Karpas-422 (cell line): ENCODE results near the gene GALNTL6. TPM values are rescaled to one million over a fixed set of nuclear protein-coding genes. Genes with fewer than 3 reads are reported as not detected.

Experiments used
- DNase-seq: peaks from one replicate; pipeline ENCODE4 v3.0.0-alpha.2; 2015
- H2AFZ ChIP-seq: fragments of 200-600 bp; sonication (generic); 2 replicates; pipeline ENCODE4 v1.6.1; 2014; ENCODE audit warnings: antibody characterized with exemption, low read length, mixed read lengths
- H3K27ac ChIP-seq: fragments of 200-600 bp; sonication (generic); 2 replicates; pipeline ENCODE4 v1.5.1; 2014; ENCODE audit warnings: mild to moderate bottlenecking, low read length, moderate library complexity
- H3K27me3 ChIP-seq: fragments of 200-600 bp; sonication (generic); 2 replicates; pipeline ENCODE4 v1.6.1; 2014; ENCODE audit warnings: low read length, mixed read lengths
- H3K36me3 ChIP-seq: fragments of 200-600 bp; sonication (generic); 2 replicates; pipeline ENCODE4 v1.6.1; 2014; ENCODE audit warnings: low read length, mixed read lengths; ENCODE audit not compliant: insufficient read depth
- H3K4me1 ChIP-seq: fragments of 200-600 bp; sonication (generic); 2 replicates; pipeline ENCODE4 v1.6.1; 2014; ENCODE audit warnings: mild to moderate bottlenecking, low read length, mixed read lengths
- H3K4me2 ChIP-seq: fragments of 200-600 bp; sonication (generic); 2 replicates; pipeline ENCODE4 v1.6.1; 2014; ENCODE audit warnings: low read length, low read depth, mild to moderate bottlenecking; ENCODE audit not compliant: poor library complexity, severe bottlenecking
- H3K4me3 ChIP-seq: fragments of 200-600 bp; sonication (generic); 2 replicates; pipeline ENCODE4 v1.5.1; 2014; ENCODE audit warnings: mild to moderate bottlenecking, antibody characterized with exemption, low read length, mixed read lengths
- H3K79me2 ChIP-seq: fragments of 200-600 bp; sonication (generic); 2 replicates; pipeline ENCODE4 v1.6.1; 2014; ENCODE audit warnings: mild to moderate bottlenecking, low read length, mixed read lengths
- H3K9ac ChIP-seq: fragments of 200-600 bp; sonication (generic); 2 replicates; pipeline ENCODE4 v1.6.0; 2014; ENCODE audit warnings: low read length
- H3K9me2 ChIP-seq: fragments of 200-600 bp; sonication (generic), shearing (Covaris generic); replicated peaks from 2 replicates; pipeline ENCODE4 v1.6.0; 2014; ENCODE audit warnings: mild to moderate bottlenecking, low read length, moderate library complexity; ENCODE audit not compliant: insufficient read depth
- H3K9me3 ChIP-seq: fragments of 300-700, 200-600 bp; sonication (generic); 2 replicates; pipeline ENCODE4 v1.6.1; 2014; ENCODE audit warnings: low read length, mixed read lengths
- H4K20me1 ChIP-seq: fragments of 200-600 bp; sonication (generic); 2 replicates; pipeline ENCODE4 v1.6.1; 2014; ENCODE audit warnings: mild to moderate bottlenecking, antibody characterized with exemption, low read length, low read depth; ENCODE audit not compliant: insufficient read depth
- total RNA-seq: library from RNA; depleted of rRNA; stranded (reverse); fragments of >200 nt; shearing (Covaris generic); gene quantifications from 2 replicates; pipeline ENCODE4 v1.2.3, GENCODE V29; 2014; ENCODE audit warnings: low replicate concordance

Gene GALNTL6
- total RNA-seq, 1 experiment from 2014 or later = not detected

DNA sequence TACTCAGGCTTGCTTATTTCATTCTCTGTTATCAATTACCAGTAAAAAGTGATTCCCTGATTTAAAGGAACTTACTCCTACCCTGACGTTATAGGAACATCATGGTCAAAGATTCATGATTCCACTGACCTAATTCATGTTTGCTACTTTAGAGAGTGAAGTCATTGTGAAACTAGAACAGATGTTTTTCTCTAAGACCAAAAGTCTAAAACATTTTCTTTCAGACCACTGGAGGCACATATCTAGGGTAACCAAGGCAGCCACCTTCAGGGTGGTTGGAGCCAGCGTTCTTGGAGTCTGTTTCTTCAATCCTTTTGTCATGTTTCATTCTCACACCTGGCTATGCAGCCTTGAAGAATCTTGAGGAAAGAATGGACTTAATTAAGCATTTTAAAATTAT, 77.8 kb downstream of the GALNTL6 start:
- H3K4me1 ChIP-seq = no peaks in the 10 kb centered on the region
- H3K79me2 ChIP-seq = no peaks in the 10 kb centered on the region
- no peak overlapping the region for H3K4me2 ChIP-seq
- no peaks in the 10 kb centered on the region for H3K36me3 ChIP-seq
- no peak overlapping the region for H3K27ac ChIP-seq
- H4K20me1 ChIP-seq = no peaks in the 10 kb centered on the region
- no peaks in the 10 kb centered on the region for H3K9me2 ChIP-seq
- no peaks in the 10 kb centered on the region for H3K27me3 ChIP-seq
- H3K4me3 ChIP-seq = no peak overlapping the region
- DNase-seq = no peak
- no peaks in the 10 kb centered on the region for H3K9me3 ChIP-seq
- H3K9ac ChIP-seq = no peak overlapping the region
- no peak overlapping the region for H2AFZ ChIP-seq

DNA sequence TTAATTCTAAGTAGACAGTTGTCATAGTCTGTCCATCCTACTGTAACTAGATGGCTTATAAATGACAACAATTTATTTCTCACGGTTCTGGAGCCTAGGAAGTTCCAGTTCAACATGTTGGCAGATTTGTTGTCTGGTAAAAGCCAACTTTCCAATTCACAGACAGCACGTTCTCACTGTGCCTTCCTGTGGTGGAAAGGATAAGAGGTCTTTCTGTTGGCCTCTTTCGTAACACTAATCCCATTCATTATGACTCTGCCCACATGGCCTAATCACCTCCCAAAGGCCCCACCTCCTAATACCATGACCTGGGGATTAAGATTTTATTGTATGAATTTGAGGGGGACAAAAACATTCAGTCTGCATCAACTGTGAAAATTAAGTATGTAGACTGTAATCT, 83.2 kb downstream of the GALNTL6 start:
- H3K4me2 ChIP-seq = no peak overlapping the region
- no peak for DNase-seq
- H3K4me1 ChIP-seq = no peaks in the 10 kb centered on the region
- no peaks in the 10 kb centered on the region for H3K9me3 ChIP-seq
- H3K9ac ChIP-seq = no peak overlapping the region
- no peaks in the 10 kb centered on the region for H3K36me3 ChIP-seq
- no peak overlapping the region for H3K27ac ChIP-seq
- H4K20me1 ChIP-seq = no peaks in the 10 kb centered on the region
- no peak overlapping the region for H3K4me3 ChIP-seq
- H3K9me2 ChIP-seq = no peaks in the 10 kb centered on the region
- H3K79me2 ChIP-seq = no peaks in the 10 kb centered on the region
- H2AFZ ChIP-seq = no peak overlapping the region
- no peaks in the 10 kb centered on the region for H3K27me3 ChIP-seq

DNA sequence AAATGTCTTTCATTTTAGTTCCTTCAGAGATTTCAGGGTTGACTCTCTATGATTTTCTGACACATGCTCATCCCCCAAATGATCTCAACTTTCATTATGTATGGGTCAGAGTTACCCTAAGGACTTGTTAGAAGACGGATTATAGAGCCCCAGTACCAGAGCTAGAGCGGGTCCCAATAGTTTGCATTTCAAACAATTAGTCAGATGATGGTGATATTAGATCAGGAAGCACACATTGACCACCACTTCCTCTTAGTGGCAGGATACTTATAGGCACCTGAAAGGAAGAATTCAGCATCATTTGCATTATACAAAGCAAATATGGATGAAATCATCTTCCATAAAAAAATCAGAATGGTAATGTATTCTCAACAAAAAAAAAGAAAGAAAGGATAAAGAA, 106.1 kb downstream of the GALNTL6 start:
- no peak overlapping the region for H3K4me2 ChIP-seq
- H3K9me2 ChIP-seq = no peaks in the 10 kb centered on the region
- no peak overlapping the region for H3K4me3 ChIP-seq
- no peak overlapping the region for H2AFZ ChIP-seq
- no peaks in the 10 kb centered on the region for H3K4me1 ChIP-seq
- H3K27me3 ChIP-seq = no peaks in the 10 kb centered on the region
- no peak overlapping the region for H3K9ac ChIP-seq
- no peaks in the 10 kb centered on the region for H3K36me3 ChIP-seq
- H3K27ac ChIP-seq = no peak overlapping the region
- no peaks in the 10 kb centered on the region for H4K20me1 ChIP-seq
- no peak for DNase-seq
- H3K9me3 ChIP-seq = no peaks in the 10 kb centered on the region
- no peaks in the 10 kb centered on the region for H3K79me2 ChIP-seq

DNA sequence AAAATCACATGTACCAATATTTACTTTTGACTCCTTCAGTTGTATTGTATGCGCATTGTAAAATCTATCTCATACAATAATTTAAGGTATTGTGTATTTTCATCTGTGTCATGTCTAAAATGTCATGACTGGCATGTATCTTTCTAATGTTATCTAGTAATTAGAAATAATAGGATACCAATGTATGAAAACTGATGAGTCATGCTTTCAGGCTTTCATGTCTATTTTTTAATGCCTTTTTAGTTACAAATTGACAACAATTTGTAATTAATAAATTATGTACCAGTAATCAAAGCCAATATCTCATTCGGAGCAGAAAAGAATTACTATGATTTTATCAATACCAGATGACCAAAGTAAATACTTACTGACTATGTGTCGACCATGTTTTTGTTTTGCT, 107.7 kb downstream of the GALNTL6 start:
- Histone ChIP-seq H3K27me3 (no peaks in the 10 kb centered on the region), H3K4me1 (no peaks in the 10 kb centered on the region), H3K9me2 (no peaks in the 10 kb centered on the region), H3K9ac (no peak overlapping the region), H4K20me1 (no peaks in the 10 kb centered on the region), H3K4me2 (no peak overlapping the region), H2AFZ (no peak overlapping the region), H3K36me3 (no peaks in the 10 kb centered on the region), H3K79me2 (no peaks in the 10 kb centered on the region), H3K27ac (no peak overlapping the region), H3K4me3 (no peak overlapping the region), H3K9me3 (no peaks in the 10 kb centered on the region)
- DNase-seq = no peak

DNA sequence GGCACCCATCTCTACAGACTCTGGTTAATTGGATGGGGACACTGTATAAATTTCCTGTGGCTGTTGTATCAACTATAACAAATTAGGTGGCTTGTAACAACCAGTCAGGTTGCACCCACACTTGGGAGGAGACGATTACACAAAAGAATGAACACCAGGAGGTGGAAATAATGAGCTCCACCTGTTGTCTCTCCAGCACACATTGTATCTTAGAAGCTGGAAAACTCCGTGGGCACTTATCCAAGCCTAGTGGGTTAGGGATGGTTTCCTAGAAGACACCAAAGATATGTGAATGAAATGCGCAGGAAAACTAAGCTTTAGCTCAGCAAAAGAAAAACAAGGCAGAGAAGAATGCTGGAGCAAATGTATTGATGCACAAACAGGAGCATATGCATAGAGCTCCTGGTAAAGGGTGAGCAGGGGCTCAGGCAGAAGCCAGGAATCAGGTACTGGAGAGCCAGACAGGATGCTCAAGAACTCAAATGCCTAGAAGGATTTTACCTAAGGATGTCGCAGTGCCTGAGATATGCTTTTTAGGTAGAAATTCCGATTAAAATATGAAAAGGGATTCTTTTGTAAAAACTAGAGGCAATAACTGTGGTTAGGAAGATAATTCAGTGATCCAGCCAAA, 111.7 kb downstream of the GALNTL6 start:
- H3K9ac ChIP-seq = no peak overlapping the region
- no peak overlapping the region for H3K4me2 ChIP-seq
- no peaks in the 10 kb centered on the region for H3K79me2 ChIP-seq
- H3K27me3 ChIP-seq = no peaks in the 10 kb centered on the region
- no peak overlapping the region for H2AFZ ChIP-seq
- no peaks in the 10 kb centered on the region for H3K36me3 ChIP-seq
- no peaks in the 10 kb centered on the region for H4K20me1 ChIP-seq
- H3K9me2 ChIP-seq = no peaks in the 10 kb centered on the region
- H3K27ac ChIP-seq = no peak overlapping the region
- H3K4me3 ChIP-seq = no peak overlapping the region
- DNase-seq = no peak
- no peaks in the 10 kb centered on the region for H3K9me3 ChIP-seq
- H3K4me1 ChIP-seq = no peaks in the 10 kb centered on the region

DNA sequence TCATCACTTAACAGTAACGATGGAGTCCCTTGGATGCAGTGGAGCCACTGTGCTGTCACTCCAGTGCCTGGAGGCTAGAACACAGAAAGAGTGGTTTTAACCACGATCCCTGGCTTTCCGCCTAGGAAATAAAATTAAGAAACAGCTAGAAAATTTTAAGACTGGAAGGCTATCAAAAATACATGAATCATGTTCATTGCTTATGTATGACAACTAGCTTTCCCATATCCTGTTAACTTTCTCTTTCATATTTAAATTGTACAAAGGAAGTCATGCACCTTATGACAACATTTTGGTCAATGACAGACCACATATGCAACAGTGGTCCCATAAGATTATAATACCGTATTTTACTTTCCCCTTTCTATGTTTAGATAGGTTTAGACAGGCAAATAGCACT, 115.1 kb downstream of the GALNTL6 start:
- Histone ChIP-seq H3K36me3 (no peaks in the 10 kb centered on the region), H2AFZ (no peak overlapping the region), H3K27me3 (no peaks in the 10 kb centered on the region), H3K79me2 (no peaks in the 10 kb centered on the region), H4K20me1 (no peaks in the 10 kb centered on the region), H3K4me2 (no peak overlapping the region), H3K27ac (no peak overlapping the region), H3K9me2 (no peaks in the 10 kb centered on the region), H3K4me3 (no peak overlapping the region), H3K9ac (no peak overlapping the region), H3K4me1 (no peaks in the 10 kb centered on the region), H3K9me3 (no peaks in the 10 kb centered on the region)
- DNase-seq = no peak

DNA sequence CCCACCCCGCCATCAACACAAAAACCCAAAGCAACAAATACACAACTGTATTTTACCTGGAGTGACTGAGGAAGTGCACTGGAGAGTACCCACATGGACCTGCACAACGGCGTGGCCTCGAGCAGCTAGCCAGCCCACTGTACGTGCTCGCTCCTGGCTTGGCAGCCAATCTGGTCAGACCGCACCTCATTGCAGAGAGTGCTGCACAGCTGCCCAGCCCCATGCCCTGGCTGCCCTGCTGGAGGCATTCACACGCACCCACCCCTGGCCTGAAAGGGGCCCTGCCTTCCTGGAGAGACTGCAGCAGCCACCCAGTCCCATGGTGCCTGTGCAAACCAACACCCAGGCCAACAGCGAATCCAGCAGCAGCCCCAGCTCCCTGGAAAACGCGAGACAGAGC, 116.3 kb downstream of the GALNTL6 start:
- H2AFZ ChIP-seq = no peak overlapping the region

DNA sequence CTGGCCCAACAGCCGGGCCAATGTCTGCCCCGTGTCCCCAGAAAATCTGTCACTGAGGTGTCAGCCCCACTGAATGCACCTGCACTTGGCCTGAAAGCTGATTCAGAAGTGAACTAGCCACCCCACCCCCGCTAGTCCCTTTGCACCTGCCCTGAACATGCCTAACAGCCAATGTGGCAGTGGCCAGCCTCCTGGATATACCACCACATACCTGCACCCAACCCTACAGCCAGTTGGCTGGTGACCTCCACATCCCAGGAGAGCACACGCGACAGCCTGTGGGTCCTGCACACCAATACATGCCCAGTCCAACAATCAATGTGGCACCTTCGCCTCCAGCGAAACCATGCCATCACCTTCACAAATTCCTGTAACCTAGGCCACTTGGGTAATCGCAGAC, 116.7 kb downstream of the GALNTL6 start:
- Histone ChIP-seq H3K4me2 (no peak overlapping the region), H3K4me1 (no peaks in the 10 kb centered on the region), H3K79me2 (no peaks in the 10 kb centered on the region), H3K9me3 (no peaks in the 10 kb centered on the region), H4K20me1 (no peaks in the 10 kb centered on the region), H3K9me2 (no peaks in the 10 kb centered on the region), H3K4me3 (no peak overlapping the region), H3K9ac (no peak overlapping the region), H3K27ac (no peak overlapping the region), H2AFZ (no peak overlapping the region), H3K27me3 (no peaks in the 10 kb centered on the region), H3K36me3 (no peaks in the 10 kb centered on the region)
- no peak for DNase-seq

More for the DNA sequence above, 116.3 kb downstream of the GALNTL6 start:
- H3K9me3 ChIP-seq = no peaks in the 10 kb centered on the region
- no peaks in the 10 kb centered on the region for H3K4me1 ChIP-seq
- no peaks in the 10 kb centered on the region for H3K9me2 ChIP-seq
- no peak for DNase-seq
- H4K20me1 ChIP-seq = no peaks in the 10 kb centered on the region
- H3K4me2 ChIP-seq = no peak overlapping the region
- no peak overlapping the region for H3K9ac ChIP-seq
- H3K79me2 ChIP-seq = no peaks in the 10 kb centered on the region
- no peak overlapping the region for H3K27ac ChIP-seq
- no peaks in the 10 kb centered on the region for H3K36me3 ChIP-seq
- H3K4me3 ChIP-seq = no peak overlapping the region
- no peaks in the 10 kb centered on the region for H3K27me3 ChIP-seq

DNA sequence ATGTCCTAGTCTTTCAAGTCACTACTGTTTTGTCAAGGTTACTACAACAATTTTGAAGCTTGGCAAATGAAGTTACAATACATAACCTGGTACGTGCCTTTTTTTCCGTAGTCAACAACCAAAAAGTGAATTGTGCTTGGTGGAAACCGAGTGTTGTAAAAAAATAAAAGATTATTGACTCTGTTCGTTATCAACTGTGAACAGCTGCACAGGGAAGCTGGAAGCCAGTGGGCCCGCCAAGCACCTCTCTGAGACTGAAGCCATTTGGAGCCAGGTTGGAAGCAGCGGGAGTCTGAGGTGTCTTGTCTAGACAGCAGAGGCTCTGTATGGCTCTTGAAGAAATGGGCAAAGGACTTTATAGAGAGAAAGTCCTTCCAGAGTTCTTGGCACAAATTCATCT, 119.0 kb downstream of the GALNTL6 start:
- H3K27ac ChIP-seq = no peak overlapping the region
- H3K36me3 ChIP-seq = no peaks in the 10 kb centered on the region
- H2AFZ ChIP-seq = no peak overlapping the region
- H3K4me2 ChIP-seq = no peak overlapping the region
- no peaks in the 10 kb centered on the region for H3K27me3 ChIP-seq
- H3K4me1 ChIP-seq = no peaks in the 10 kb centered on the region
- H3K9me3 ChIP-seq = no peaks in the 10 kb centered on the region
- no peaks in the 10 kb centered on the region for H3K9me2 ChIP-seq
- no peaks in the 10 kb centered on the region for H3K79me2 ChIP-seq
- no peak overlapping the region for H3K4me3 ChIP-seq
- no peaks in the 10 kb centered on the region for H4K20me1 ChIP-seq
- H3K9ac ChIP-seq = no peak overlapping the region
- no peak for DNase-seq
